ENCODE measurements around the gene MRGPRF. TPM values are rescaled to one million over a fixed set of nuclear protein-coding genes. Genes with fewer than 3 reads are reported as not detected.

The MRGPRF gene
- total RNA-seq, 1 experiment from 2014 or later: not detected

DNA sequence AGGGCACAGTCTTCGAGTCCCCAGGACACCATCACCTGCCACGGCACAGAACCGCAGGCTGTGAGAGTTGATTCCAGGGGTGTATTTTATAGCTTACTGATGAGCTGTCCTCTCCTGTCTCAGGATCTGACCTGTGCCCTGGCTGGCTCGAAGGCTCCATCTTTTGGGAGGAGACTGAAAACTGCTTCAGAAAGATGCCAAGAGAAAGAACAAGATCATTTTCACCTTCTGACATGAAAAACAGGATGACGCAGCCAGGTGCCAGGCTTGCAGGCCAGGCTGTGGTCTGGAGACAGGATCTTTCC, 34.5 kb downstream of the MRGPRF start:
- H3K27me3 ChIP-seq (ENCODE audit: low read length): peaks cover 5% of the 10 kb centered on the region; the same call in 1 of the 2 replicates
- H3K27ac ChIP-seq (ENCODE audit: low read length): no peak overlapping the region
- DNase-seq (no peak), ATAC-seq (no peak; the same call in 1 of the 2 replicates)
- no peaks in the 10 kb centered on the region for H3K4me1 ChIP-seq (ENCODE audit: insufficient read depth, low read length)
- no peak overlapping the region for H2AFZ ChIP-seq (ENCODE audit: low read length)
- no peaks in the 10 kb centered on the region for H3K79me2 ChIP-seq (ENCODE audit: low read length)
- TF ChIP-seq, protein P1, sequence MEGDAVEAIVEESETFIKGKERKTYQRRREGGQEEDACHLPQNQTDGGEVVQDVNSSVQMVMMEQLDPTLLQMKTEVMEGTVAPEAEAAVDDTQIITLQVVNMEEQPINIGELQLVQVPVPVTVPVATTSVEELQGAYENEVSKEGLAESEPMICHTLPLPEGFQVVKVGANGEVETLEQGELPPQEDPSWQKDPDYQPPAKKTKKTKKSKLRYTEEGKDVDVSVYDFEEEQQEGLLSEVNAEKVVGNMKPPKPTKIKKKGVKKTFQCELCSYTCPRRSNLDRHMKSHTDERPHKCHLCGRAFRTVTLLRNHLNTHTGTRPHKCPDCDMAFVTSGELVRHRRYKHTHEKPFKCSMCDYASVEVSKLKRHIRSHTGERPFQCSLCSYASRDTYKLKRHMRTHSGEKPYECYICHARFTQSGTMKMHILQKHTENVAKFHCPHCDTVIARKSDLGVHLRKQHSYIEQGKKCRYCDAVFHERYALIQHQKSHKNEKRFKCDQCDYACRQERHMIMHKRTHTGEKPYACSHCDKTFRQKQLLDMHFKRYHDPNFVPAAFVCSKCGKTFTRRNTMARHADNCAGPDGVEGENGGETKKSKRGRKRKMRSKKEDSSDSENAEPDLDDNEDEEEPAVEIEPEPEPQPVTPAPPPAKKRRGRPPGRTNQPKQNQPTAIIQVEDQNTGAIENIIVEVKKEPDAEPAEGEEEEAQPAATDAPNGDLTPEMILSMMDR (conservative IDR thresholded peaks at IDR 0.05; ENCODE audit: low read depth, low read length): no peak
- TF ChIP-seq EZH2 (IDR thresholded peaks at IDR 0.05; ENCODE audit: low read length, unreplicated experiment): no peak
- no peak for TF ChIP-seq EZH2phosphoT487 (IDR thresholded peaks at IDR 0.05; ENCODE audit: borderline replicate concordance, low read length)
- no peaks in the 10 kb centered on the region for H3K36me3 ChIP-seq (ENCODE audit: low read depth, low read length)
- no peaks in the 10 kb centered on the region for H3F3A ChIP-seq (ENCODE audit: low read length, unreplicated experiment)
- no TSS peak for BruUV-seq (replicated peaks)
- H3K4me3 ChIP-seq (ENCODE audit: low read length): no peak overlapping the region
- no peak overlapping the region for H3K9ac ChIP-seq (ENCODE audit: low read length)
- H3K9me3 ChIP-seq (ENCODE audit: low read length): no peaks in the 10 kb centered on the region
- intact Hi-C loops (cut with micrococcal nuclease): no loop called here
- ChIA-PET CTCF (no interaction called here), POLR2A (ENCODE audit: unreplicated experiment) (no interaction called here)
- H3K9me2 ChIP-seq (replicated peaks; ENCODE audit: low read length): no peaks in the 10 kb centered on the region
- no peak overlapping the region for H3K4me2 ChIP-seq (ENCODE audit: low read length)
- no peaks in the 10 kb centered on the region for H4K20me1 ChIP-seq (ENCODE audit: low read length)

DNA sequence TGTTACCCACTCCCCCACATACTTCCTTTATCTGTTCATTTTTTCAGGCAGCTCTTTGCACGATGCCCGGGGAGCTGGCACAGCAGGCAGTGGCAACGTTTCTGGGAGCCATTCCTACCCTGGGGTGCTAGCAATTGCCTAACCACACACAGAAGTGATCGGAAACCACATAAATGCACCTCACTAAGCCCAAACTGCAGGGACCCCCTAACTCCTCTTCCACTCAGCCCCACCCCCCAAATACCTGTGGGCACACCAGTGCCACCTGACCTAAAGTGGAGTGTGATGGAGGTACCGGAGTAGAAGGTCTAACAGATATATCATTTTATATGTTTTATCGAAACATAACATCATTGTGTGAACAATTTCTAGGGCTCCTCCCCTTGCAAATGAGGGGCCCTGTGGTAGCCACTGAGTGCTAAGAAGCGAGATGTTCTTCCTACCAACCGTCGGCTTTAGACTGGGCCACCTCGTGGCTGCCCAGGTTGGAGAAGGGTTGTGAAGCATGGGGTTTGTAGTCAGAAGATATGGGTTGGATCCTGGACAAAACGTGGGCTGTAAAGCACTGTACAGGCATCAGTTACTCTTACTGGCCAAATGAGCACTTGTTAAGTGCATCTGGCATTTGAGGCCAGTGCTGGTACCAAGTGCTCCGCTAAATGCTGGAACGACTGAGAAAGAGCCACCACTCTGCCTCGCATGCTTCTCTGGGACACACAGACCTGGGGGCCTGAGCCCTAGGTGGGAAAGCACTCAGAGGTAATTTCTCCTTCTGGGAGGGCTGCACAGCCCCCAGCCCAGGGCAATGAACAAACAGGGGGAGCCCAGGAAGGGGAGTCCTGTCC, 35.0 kb downstream of the MRGPRF start:
- no peaks in the 10 kb centered on the region for H4K20me1 ChIP-seq (ENCODE audit: low read length)
- no peaks in the 10 kb centered on the region for H3F3A ChIP-seq (ENCODE audit: low read length, unreplicated experiment)
- ChIA-PET POLR2A (ENCODE audit: unreplicated experiment) (no interaction called here), CTCF (no interaction called here)
- no peaks in the 10 kb centered on the region for H3K4me1 ChIP-seq (ENCODE audit: insufficient read depth, low read length)
- H3K27me3 ChIP-seq (ENCODE audit: low read length): peaks cover 5% of the 10 kb centered on the region; the same call in 1 of the 2 replicates
- ATAC-seq (no peak), DNase-seq (no peak)
- no peaks in the 10 kb centered on the region for H3K9me2 ChIP-seq (replicated peaks; ENCODE audit: low read length)
- BruUV-seq (replicated peaks): no TSS peak
- H3K4me2 ChIP-seq (ENCODE audit: low read length): no peak overlapping the region
- no peaks in the 10 kb centered on the region for H3K9me3 ChIP-seq (ENCODE audit: low read length)
- intact Hi-C loops (cut with micrococcal nuclease): no loop called here
- TF ChIP-seq, protein P1 (conservative IDR thresholded peaks at IDR 0.05; ENCODE audit: low read depth, low read length): no peak
- no peak for TF ChIP-seq EZH2 (IDR thresholded peaks at IDR 0.05; ENCODE audit: low read length, unreplicated experiment)
- no peak for TF ChIP-seq EZH2phosphoT487 (IDR thresholded peaks at IDR 0.05; ENCODE audit: borderline replicate concordance, low read length)
- H3K36me3 ChIP-seq (ENCODE audit: low read depth, low read length): no peaks in the 10 kb centered on the region
- no peak overlapping the region for H3K27ac ChIP-seq (ENCODE audit: low read length)
- no peak overlapping the region for H2AFZ ChIP-seq (ENCODE audit: low read length)
- no peak overlapping the region for H3K4me3 ChIP-seq (ENCODE audit: low read length)
- no peak overlapping the region for H3K9ac ChIP-seq (ENCODE audit: low read length)
- no peaks in the 10 kb centered on the region for H3K79me2 ChIP-seq (ENCODE audit: low read length)

- H3K27me3 ChIP-seq (ENCODE audit: low read length): no peaks in the 10 kb centered on the region; the same call in none of the 2 replicates
- H3K9me3 ChIP-seq (ENCODE audit: low read length): no peaks in the 10 kb centered on the region
- no peak overlapping the region for H3K4me2 ChIP-seq (ENCODE audit: low read length)
- H3K79me2 ChIP-seq (ENCODE audit: low read length): no peaks in the 10 kb centered on the region
- H3K9me2 ChIP-seq (replicated peaks; ENCODE audit: low read length): no peaks in the 10 kb centered on the region
- H3K36me3 ChIP-seq (ENCODE audit: low read depth, low read length): no peaks in the 10 kb centered on the region
- intact Hi-C loops (cut with micrococcal nuclease): no loop called here
- no peak overlapping the region for H3K27ac ChIP-seq (ENCODE audit: low read length)
- TF ChIP-seq EZH2phosphoT487 (IDR thresholded peaks at IDR 0.05; ENCODE audit: borderline replicate concordance, low read length) (no peak), EZH2 (IDR thresholded peaks at IDR 0.05; ENCODE audit: low read length, unreplicated experiment) (no peak)
- TF ChIP-seq, protein P1 (conservative IDR thresholded peaks at IDR 0.05; ENCODE audit: low read depth, low read length): no peak
- DNase-seq (no peak), ATAC-seq (no peak)
- no peak overlapping the region for H3K4me3 ChIP-seq (ENCODE audit: low read length)
- no peaks in the 10 kb centered on the region for H3F3A ChIP-seq (ENCODE audit: low read length, unreplicated experiment)
- POLR2A ChIA-PET (ENCODE audit: unreplicated experiment): no interaction called here
- no TSS peak for BruUV-seq (replicated peaks)
- H2AFZ ChIP-seq (ENCODE audit: low read length): no peak overlapping the region
- H3K4me1 ChIP-seq (ENCODE audit: insufficient read depth, low read length): no peaks in the 10 kb centered on the region
- H4K20me1 ChIP-seq (ENCODE audit: low read length): no peaks in the 10 kb centered on the region
- no peak overlapping the region for H3K9ac ChIP-seq (ENCODE audit: low read length)
- CTCF ChIA-PET: no interaction called here
Observed at GRCh38 chr11:68976563-68976962, 36.5 kb downstream of the MRGPRF start.
